ACHN (cell line): ENCODE results near the gene ANKRD66.
A peak's percentile ranks its signal among the peaks of the same experiment; 100 is the strongest.
"Not testable (repeated sequence)": the region's sequence is repeated elsewhere in the genome, so short reads cannot be mapped to it uniquely, and the experiment has no call there.

ENCODE experiments used
- DNase-seq: peaks from one replicate; pipeline ENCODE4 v3.0.0-alpha.2; 2015
- in situ Hi-C: cut with HindIII; loops from 2 replicates; pipeline ENCODE4 v1.10.0; 2017; ENCODE audit warnings: low sequenced_read_pairs, low pct_ligation_motif_present, low pct_unique_long_range_greater_than_20kb

Gene ANKRD66

GRCh38 chr6:46746696-46747095 lies at the start of gene ANKRD66:
ANKRD66 (plus strand) TSS chr6:46746933; CDS start chr6:46751949, 5,016 bp downstream.
- no peak for DNase-seq
- in situ Hi-C loops, result no loop called here

GRCh38 chr6:46699970-46700369 lies 46.8 kb upstream of the ANKRD66 start:
- no peak for DNase-seq
- in situ Hi-C loops, result no loop called here

GRCh38 chr6:46704562-46704961 lies 42.2 kb upstream of the ANKRD66 start:
- peak; percentile 31 for DNase-seq
- in situ Hi-C loops, result no loop called here

- no peak for DNase-seq
Observed at GRCh38 chr6:46706464-46706863, 40.3 kb upstream of the ANKRD66 start.

GRCh38 chr6:46711491-46711890 lies 35.2 kb upstream of the ANKRD66 start:
- in situ Hi-C loops, result no loop called here
- DNase-seq, result no peak

More at GRCh38 chr6:46706464-46706863, 40.3 kb upstream of the ANKRD66 start:
- in situ Hi-C loops, result no loop called here

- in situ Hi-C loops, result no loop called here
- no peak for DNase-seq
Observed at GRCh38 chr6:46715141-46715540, 31.6 kb upstream of the ANKRD66 start.

DNA sequence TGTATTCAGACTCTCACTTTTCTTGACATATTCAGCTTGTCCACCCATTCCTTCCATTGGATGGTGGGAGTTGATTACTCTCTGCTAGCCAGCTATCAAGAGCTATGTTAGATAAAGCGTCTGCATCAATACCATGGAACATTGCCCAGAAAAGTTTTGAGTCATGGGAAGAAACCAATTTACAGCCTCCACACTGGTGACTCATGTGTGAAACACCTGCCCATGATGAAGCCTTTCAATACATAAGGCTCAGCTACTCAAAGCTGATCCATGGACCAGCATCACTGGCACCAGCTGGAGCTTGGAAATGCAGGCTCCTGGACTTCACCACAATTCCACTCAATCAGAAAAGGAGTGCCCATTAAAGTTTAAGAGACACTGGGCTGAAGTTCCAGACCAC lies 27.6 kb upstream of the ANKRD66 start:
- no peak for DNase-seq
- in situ Hi-C loops, result no loop called here

GRCh38 chr6:46720401-46720800 lies 26.3 kb upstream of the ANKRD66 start:
- in situ Hi-C loops, result no loop called here
- DNase-seq, result no peak

GRCh38 chr6:46729787-46730326 lies 16.9 kb upstream of the ANKRD66 start:
- DNase-seq, result no peak
- in situ Hi-C loops, result no loop called here

GRCh38 chr6:46730921-46731461 lies 15.7 kb upstream of the ANKRD66 start:
- in situ Hi-C loops, result no loop called here
- DNase-seq, result no peak

DNA sequence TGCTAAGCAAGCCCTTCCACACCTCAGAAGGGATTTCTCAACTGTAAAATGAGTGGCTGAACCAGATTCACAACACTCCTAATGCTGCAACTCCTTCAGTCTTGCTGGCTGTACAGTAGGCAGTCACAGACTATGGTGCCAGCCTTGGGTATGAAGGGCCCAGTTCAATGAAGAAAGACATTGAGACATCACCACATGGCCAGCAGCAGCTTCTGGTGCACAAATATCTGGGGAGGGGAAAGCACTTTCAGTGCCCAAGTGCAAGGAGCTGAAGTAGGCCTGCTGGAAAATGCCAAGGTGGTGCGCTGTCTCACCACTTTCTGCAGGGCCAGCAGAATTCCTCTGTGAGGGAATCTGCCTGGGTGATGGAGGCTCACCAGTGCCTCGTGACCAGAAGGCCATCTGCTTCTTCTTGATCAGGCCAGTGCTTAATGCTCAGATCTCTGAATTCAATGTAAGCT lies 13.4 kb upstream of the ANKRD66 start:
- DNase-seq, result no peak
- in situ Hi-C loops, result no loop called here

DNA sequence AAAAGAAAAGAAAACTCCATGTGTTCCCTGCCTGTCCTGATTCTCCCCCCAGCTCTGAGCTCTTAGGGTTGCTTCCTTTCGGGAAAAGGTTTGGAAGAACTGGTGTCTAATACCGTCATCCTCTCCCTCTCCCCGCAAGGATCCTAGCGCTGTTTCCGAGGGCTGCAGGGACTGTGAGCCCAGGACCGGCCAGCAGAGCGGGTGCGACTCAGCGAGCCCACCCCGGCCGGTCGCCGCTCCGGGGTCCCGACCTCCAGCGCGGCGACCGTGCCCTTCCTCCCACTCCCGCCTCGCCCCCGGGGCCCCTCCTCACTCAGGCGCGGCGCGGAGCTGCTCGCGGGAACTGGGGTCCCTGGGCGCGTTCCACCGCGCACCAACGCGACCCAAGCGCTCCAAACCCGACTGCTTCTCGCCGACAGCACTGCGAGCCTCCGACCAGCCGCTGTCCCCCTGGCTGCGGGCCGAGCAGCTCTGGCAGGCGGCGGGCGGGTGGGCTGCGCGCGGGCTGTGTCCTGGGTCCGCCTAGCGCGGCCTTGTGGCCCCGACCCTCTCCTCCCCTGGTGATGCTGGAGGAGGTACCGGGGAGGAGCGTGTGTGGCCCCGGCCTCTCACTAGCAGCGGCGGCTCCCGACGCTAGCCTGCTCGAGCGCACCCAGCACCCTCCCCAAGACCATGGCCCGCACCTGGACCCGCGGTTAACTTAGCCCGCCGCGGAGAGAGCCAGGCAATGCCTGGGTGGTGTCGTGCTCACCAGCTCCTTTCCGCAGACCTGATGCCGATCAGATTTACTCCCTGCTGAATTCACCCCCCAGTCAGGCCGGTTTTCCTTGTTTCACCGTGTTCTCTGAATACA lies 11.6 kb upstream of the ANKRD66 start, which contains the start of gene PLA2G7:
Gene PLA2G7, minus strand, starts transcription at position 509 of the 853 bp plus-strand sequence. CDS start 12,484 bp downstream, outside the sequence.
- in situ Hi-C loops, result no loop called here
- no peak for DNase-seq

GRCh38 chr6:46735720-46736031 lies 11.1 kb upstream of the ANKRD66 start:
- in situ Hi-C loops, result no loop called here
- DNase-seq, result no peak

DNA sequence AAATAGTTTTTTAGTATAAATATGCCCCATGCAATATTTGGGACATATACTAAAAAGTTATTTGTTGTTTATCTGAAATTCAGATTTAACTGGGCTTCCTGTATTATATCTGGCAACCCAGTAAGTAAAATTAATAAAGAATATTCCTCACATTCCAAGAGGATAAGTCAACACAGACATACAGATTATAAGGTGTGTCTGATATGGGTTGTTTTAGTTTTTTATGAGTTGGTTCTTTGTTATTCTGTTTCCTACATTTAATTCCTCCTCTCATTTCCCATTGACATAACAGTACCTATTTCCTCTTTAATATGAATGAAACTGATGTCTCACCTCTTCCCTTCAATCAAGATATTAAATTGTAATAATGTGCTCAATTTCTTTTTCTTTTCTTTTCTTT lies 9.8 kb upstream of the ANKRD66 start:
- in situ Hi-C loops, result no loop called here
- DNase-seq, result no peak

DNA sequence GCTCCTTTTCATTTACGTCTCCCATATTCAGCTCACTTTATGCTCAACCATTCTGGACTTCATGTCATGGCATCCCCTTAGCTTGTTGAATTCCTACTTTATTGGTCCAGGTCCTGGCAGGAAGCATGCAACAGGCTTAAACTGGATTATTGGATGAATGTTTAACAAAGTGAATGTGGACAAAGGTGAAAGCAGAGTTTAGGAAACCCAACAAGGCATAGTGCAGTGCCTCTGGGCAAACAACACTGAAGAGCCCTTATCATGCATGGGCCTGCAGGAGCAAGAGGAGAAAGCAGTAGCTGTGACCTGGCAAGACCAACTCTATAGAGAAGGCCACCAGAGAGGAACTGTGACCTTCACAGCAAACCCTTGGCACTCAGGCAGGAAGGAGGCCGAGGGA lies 5.3 kb upstream of the ANKRD66 start:
- DNase-seq, result no peak
- in situ Hi-C loops, result no loop called here

DNA sequence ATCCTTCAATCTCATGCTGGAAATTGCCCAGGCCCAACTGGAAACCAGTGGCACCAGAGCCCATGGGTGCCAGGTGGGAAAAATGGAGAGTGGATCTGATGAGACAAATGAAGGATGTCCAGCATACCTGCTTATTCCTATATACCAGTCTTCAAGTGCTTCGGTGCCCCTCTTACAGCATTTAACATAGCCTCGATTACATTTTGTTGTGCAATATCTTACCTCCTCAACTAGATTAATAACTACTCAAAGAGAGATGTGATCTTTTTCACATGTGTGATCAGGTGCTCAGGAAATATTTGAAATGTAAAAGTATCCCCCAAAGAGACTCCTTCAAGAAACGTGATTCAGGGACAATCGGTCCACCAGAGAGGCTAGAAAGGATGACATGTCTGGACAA lies 4.8 kb upstream of the ANKRD66 start:
- in situ Hi-C loops, result no loop called here

DNA sequence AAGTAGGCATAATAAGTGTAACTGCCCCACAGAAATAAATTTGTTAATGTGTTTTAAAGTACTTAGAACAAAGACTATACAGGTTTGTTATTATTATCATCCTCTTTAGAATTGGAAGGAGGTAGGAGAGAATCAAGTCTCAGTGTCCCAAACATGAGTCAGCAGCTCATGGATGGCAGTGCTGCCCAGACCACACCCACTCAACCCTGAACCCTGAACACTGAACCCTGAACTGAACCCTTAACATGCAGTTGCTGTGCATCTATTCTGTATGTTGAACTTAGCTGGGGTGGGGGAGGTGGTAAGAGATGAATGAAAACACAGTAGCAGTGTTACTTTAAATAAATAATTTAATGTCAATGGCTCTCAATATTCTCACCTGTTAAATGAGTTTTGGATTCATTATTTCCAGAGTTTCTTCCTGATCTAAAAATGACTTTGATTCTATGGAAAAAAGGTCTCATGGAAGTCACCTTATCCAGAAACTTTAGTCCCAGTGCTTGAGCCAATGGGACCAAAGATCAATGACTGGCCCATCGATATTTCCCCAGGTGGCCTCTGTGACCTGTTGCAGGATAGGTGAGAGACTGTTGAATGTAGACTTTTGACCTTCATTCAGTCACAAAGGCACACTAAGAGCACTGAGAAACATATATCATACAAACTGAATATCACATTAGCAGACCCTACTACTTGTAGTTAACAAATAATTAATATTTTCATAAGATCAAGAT lies 3.1 kb upstream of the ANKRD66 start:
- no peak for DNase-seq
- in situ Hi-C loops, result no loop called here

More for the DNA sequence above, 4.8 kb upstream of the ANKRD66 start:
- DNase-seq, result no peak

- DNase-seq, in situ Hi-C loops: not testable (repeated sequence)
Observed at GRCh38 chr6:46744159-46744725, 2.5 kb upstream of the ANKRD66 start.

- DNase-seq, result no peak
- in situ Hi-C loops, result no loop called here
Observed at GRCh38 chr6:46745973-46746372, 760 bp upstream of the ANKRD66 start.
